GM21381 (cell line): Measurements from ENCODE around the gene PCGF1.
"Not testable (repeated sequence)": the region's sequence is repeated elsewhere in the genome, so short reads cannot be mapped to it uniquely, and the experiment has no call there.

Experiments used
- ATAC-seq: cut with Tn5 transposase; IDR thresholded peaks from one replicate; pipeline ENCODE4 v1.9.1; 2021; ENCODE audit warnings: mild to moderate bottlenecking, moderate library complexity; ENCODE audit not compliant: unreplicated experiment

PCGF1 gene

GRCh38 chr2:74474481-74474880 lies 33.0 kb downstream of the PCGF1 start:
- ATAC-seq, result no peak

- ATAC-seq, result no peak
Observed at GRCh38 chr2:74472945-74473258, 34.6 kb downstream of the PCGF1 start.

DNA sequence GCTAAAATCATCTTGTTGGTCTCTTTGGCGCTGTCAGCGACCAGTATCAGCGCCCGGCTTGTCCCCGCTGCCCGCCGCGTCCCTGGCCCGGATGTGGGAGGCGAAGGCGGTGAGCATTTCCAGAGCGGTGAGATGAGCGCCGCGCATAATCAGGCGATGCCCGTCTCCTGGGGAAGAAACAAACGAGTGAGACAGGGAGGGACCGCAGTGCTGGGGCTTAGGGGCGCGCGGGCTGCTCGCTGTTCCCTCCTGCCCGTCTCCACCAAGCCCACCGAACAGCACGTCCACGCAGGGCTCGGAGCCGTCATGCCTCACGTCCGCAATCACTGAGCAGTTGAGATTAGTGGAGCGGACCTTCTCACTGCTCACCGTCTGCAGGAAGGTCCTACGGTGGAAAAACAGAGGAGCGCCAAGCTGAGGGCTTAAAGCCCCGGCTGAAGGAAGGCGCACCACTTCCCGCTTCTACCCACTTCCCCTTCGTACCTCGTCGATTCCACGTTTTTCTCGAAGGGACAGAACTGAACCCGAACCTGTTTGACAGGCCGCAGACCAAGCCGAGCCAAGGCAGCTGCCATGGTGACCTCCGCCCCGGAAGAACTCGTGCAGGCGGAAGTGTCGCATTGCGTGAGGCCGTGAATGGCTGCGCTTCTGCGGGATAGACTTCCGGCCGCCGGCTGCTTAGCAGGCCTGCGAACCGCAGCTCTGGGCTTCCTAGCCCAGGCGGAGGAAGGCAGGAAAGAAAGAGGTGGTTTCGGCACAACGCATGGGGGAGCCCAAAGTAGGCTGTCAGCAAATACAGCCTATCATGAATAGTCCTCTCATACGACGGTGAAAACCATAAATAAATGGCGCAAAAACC lies 35.2 kb downstream of the PCGF1 start, which contains the start of gene MRPL53:
Gene MRPL53, minus strand, starts transcription at position 595 of the 859 bp plus-strand sequence. Its CDS starts 20 bp downstream, at position 575.
- ATAC-seq, result peak; percentile 82

DNA sequence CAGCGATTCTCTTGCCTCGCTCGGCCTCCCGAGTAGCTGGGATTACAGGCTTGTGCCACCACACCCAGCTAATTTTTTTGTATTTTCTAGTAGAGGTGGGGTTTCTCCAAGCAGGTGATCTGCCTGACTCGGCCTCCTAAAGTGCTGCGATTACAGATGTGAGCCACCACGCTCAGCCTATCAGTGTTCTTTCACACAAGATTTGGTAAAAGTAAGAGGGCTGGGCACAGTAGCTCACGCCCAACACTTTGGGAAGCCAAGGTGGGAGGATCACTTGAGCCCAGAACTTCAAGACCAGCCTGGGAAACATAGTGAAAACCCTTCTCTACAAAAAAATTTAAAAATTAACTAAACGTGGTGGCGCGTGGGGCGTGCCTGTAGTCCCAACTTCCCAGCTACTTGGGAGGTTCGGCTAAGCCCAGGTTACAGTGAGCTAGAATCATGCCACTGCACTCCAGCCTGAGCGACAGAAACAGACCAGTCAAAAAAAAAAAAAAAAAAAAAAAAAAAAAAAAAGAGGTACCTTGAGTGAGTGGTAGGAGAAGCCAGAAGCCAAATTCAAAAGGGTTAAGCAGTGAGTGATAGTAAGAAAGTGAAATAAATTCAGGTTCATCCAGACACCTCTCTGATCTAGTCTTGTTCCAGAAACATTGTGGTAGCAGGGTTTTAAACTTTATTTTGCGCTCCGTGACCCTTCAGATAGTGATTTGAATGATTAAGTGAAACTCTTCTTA lies 36.0 kb downstream of the PCGF1 start:
- ATAC-seq, result no peak

DNA sequence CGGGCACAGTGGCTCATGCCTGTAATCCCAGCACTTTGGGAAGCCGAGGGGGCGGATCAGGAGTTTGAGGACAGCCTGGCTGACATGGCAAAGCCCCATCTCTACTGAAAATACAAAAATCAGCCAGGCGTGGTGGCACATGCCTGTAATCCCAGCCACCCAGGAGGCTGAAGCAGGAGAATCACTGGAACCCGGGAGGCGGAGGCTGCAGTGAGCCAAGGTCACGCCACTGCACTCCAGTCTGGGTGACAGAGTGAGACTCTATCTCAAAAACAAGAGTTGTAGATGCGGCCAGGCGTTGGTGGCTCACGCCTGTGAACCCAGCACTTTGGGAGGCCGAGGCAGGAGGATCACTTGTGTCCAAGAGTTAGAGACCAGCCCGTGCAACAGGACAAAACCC lies 36.8 kb downstream of the PCGF1 start:
- ATAC-seq, result not testable (repeated sequence)

DNA sequence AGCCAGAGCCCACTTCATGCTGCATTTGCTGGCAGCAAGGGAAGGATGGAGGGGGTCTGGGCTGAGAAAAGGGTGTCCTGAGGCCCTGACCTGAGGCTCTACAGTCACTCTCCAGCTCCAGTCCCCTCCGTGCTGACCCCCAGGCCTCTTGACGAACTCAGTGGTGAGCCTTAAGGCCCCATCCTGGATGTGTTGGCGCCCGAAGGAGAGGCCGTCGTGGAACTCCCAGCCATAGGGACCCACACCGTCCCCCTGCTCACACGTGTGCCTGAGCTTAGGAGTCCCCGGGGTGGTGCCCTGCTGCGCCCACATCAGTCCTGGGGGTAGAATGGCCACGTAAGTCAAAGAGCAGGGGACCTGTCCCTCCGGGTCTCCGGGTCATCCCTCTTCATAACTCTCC lies 43.1 kb downstream of the PCGF1 start:
- no peak for ATAC-seq

DNA sequence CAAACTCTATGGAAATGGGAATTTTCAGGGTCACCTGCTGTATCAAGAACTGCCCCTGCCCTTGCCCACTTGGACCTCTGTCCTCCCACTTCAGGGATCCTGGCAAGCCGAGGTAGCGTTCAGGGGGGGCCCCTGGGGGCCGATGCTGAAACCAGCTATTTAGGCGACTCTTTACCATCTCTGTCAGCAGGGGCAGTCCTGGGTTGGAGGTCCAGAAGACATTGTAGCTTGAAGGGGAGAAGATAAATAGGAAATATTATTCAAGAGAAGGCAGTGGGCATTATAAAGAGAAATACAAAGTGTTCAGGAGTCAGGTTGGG lies 44.7 kb downstream of the PCGF1 start:
- no peak for ATAC-seq

DNA sequence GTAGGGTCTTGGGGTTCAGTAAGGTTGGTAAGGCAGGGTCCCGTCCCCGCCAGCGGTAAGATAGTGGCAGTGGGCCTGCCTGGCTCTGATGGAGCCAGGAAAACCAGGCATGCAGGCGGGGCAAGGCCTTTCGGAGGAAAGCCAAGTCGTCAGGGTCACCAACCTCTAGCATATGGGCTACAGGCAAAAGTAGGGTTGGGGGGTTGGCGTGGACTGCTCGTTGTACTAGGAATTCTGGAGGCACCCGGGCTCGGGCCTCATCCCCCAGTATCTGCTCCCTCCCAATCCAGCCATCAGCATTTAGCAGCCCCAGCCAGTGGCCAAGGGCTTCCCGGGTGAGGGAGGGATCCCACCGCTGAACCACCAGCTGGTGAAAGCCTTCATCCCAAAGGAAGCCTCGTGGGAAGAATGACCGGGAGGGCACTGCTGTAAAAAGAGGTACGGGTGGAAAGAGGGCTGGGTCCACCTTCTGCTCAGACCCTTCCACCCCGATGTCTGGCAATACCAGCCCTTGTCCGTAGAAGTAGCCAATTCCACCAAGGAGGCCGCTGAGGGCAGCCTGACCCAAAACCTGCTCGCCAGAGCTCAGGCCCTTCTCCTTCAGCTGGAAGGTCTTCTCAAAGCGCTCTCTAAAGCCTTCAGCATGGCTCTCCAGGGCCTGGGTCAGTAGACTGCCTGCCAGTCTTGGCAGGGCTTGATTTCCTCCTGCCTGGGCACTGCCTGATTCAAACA lies 45.3 kb downstream of the PCGF1 start:
- no peak for ATAC-seq

- no peak for ATAC-seq
Observed at GRCh38 chr2:74461187-74462053, 46.1 kb downstream of the PCGF1 start.

- not testable (repeated sequence) for ATAC-seq
Observed at GRCh38 chr2:74460187-74460586, 47.3 kb downstream of the PCGF1 start.

- not testable (repeated sequence) for ATAC-seq
Observed at GRCh38 chr2:74459503-74460118, 47.9 kb downstream of the PCGF1 start.

GRCh38 chr2:74458938-74459363 lies 48.5 kb downstream of the PCGF1 start:
- ATAC-seq, result no peak

- ATAC-seq, result peak; percentile 77
Observed at GRCh38 chr2:74458132-74458937, 49.2 kb downstream of the PCGF1 start, which contains the start of gene WBP1. TSS of gene WBP1 (plus strand) at chr2:74458438. CDS start at chr2:74458603, 165 bp downstream.

DNA sequence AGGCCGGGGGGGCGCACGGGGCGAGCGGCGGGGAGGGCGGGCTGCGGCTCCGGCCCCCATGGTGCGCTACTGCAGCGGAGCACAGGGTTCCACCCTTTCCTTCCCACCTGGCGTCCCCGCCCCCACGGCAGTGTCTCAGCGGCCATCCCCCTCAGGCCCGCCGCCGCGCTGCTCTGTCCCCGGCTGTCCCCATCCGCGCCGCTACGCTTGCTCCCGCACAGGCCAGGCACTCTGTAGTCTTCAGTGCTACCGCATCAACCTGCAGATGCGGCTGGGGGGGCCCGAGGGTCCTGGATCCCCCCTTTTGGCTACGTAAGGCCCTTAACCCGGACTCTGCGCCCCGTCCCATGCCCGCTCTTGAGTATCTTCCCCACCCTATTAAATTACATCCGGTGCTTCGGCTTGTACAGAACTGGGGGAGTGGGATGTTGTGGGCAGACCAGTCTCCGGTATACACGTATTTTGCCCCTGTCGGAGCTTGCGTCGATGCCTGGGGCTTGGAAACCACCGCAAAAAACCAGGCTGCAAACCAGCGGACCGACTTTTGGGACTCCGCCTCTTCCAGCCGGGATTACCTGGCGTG lies 49.9 kb downstream of the PCGF1 start:
- ATAC-seq, result peak; percentile 23

GRCh38 chr2:74457129-74457548 lies 50.4 kb downstream of the PCGF1 start:
- ATAC-seq, result no peak
